PFSK-1 (cell line): Measurements from ENCODE around the gene PRR11.
A peak's percentile ranks its signal among the peaks of the same experiment; 100 is the strongest.

Experiments used
- POLR2AphosphoS5 ChIP-seq: IDR thresholded peaks from 2 replicates; pipeline ENCODE4 v1.6.1; 2012; ENCODE audit warnings: low read depth, mild to moderate bottlenecking, control low read depth, low read length, moderate library complexity
- SIN3A ChIP-seq: IDR thresholded peaks from 2 replicates; pipeline ENCODE4 v1.6.1; 2012; ENCODE audit warnings: mild to moderate bottlenecking, low read length, moderate library complexity, borderline replicate concordance; ENCODE audit not compliant: insufficient read depth
- TF ChIP-seq, protein P1 (sequence below), 2 experiments: IDR thresholded peaks; 2 replicates each; pipeline versions ENCODE4 v1.6.1 to v1.8.0; 2011 to 2012; ENCODE audit warnings: low read depth in 2 of 2, low read length in 2 of 2, control low read depth in 1 of 2, inconsistent platforms in 1 of 2, mild to moderate bottlenecking in 1 of 2, moderate library complexity in 1 of 2; ENCODE audit not compliant: insufficient read depth in 1 of 2

DNA sequence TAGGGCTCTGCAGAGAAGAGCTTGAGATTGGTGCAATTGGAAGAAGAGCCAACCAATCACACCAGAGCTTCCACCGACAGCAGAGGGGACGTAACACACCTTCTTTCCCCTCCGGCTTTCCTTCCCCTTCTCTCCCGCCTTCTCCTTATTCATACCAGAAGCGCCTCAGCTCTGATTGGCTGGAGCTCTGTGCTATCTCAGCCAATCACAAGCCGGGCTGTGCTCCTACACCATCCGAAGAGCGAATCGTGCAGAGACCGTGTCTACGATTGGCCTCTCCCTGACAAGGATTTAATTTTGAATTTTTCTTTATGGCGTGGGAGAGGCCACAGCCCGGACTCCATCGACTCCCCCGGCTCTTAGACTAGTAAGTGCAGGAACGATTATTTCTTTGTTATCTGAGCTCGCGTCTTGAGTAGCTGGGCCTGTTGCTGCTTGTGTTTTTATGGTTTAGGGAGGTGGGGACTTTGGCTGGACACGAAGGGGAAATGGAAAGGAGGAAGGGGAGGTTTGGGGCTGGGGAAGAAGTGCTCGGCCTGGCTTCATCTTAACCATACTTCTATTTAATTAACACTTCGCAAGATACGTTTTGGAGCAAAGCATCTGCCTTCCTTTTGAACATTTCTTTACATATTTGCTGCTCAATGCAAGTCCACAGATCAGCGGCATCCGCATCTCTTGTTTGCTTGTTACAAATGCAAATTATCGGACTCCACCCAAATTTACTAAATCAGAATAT is at the start of gene PRR11:
- TF ChIP-seq, protein P1, sequence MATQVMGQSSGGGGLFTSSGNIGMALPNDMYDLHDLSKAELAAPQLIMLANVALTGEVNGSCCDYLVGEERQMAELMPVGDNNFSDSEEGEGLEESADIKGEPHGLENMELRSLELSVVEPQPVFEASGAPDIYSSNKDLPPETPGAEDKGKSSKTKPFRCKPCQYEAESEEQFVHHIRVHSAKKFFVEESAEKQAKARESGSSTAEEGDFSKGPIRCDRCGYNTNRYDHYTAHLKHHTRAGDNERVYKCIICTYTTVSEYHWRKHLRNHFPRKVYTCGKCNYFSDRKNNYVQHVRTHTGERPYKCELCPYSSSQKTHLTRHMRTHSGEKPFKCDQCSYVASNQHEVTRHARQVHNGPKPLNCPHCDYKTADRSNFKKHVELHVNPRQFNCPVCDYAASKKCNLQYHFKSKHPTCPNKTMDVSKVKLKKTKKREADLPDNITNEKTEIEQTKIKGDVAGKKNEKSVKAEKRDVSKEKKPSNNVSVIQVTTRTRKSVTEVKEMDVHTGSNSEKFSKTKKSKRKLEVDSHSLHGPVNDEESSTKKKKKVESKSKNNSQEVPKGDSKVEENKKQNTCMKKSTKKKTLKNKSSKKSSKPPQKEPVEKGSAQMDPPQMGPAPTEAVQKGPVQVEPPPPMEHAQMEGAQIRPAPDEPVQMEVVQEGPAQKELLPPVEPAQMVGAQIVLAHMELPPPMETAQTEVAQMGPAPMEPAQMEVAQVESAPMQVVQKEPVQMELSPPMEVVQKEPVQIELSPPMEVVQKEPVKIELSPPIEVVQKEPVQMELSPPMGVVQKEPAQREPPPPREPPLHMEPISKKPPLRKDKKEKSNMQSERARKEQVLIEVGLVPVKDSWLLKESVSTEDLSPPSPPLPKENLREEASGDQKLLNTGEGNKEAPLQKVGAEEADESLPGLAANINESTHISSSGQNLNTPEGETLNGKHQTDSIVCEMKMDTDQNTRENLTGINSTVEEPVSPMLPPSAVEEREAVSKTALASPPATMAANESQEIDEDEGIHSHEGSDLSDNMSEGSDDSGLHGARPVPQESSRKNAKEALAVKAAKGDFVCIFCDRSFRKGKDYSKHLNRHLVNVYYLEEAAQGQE (IDR thresholded peaks at IDR 0.05; ENCODE audit: insufficient read depth in 1 of 2, low read depth in 2 of 2, low read length in 2 of 2): no peak
- TF ChIP-seq SIN3A (peak; percentile 94; the same call in 1 of the 2 replicates), POLR2AphosphoS5 (peak; percentile 68; the same call in 1 of the 2 replicates)
